Fibroblast of peridontal ligament (primary cell): Measurements from ENCODE around the gene INSC.
"Not testable (repeated sequence)": the region's sequence is repeated elsewhere in the genome, so short reads cannot be mapped to it uniquely, and the experiment has no call there.

ENCODE experiments used
- DNase-seq: peaks from one replicate; pipeline ENCODE4 v3.0.0-alpha.2; 2010; ENCODE audit errors: extremely low read depth

Gene INSC

GRCh38 chr11:15114501-15115475 lies at the start of gene INSC:
Gene INSC, plus strand, starts transcription at chr11:15114923. Its CDS starts 34,252 bp downstream, at chr11:15149175.
- DNase-seq: peak; percentile 22

GRCh38 chr11:15069751-15070150 lies 45.0 kb upstream of the INSC start:
- not testable (repeated sequence) for DNase-seq

GRCh38 chr11:15071556-15072255 lies 43.0 kb upstream of the INSC start:
- no peak for DNase-seq

- DNase-seq: no peak
Observed at GRCh38 chr11:15072551-15073143, 42.1 kb upstream of the INSC start.

GRCh38 chr11:15073361-15074205 lies 41.1 kb upstream of the INSC start, which contains the start of gene CALCB:
Gene CALCB, plus strand, starts transcription at chr11:15073593. Its CDS starts 1,126 bp downstream, at chr11:15074719.
- peak; percentile 8 for DNase-seq

- peak; percentile 47 for DNase-seq
Observed at GRCh38 chr11:15074206-15075161, 40.2 kb upstream of the INSC start.

GRCh38 chr11:15075162-15075526 lies 39.6 kb upstream of the INSC start:
- no peak for DNase-seq

- no peak for DNase-seq
Observed at GRCh38 chr11:15091175-15091574, 23.5 kb upstream of the INSC start.

- no peak for DNase-seq
Observed at GRCh38 chr11:15091625-15092024, 23.1 kb upstream of the INSC start.

GRCh38 chr11:15093432-15093831 lies 21.3 kb upstream of the INSC start:
- no peak for DNase-seq

GRCh38 chr11:15095736-15096228 lies 18.9 kb upstream of the INSC start:
- DNase-seq: no peak

- DNase-seq: no peak
Observed at GRCh38 chr11:15097411-15097810, 17.3 kb upstream of the INSC start.

- DNase-seq: peak; percentile 38
Observed at GRCh38 chr11:15099267-15099666, 15.5 kb upstream of the INSC start.

- peak; percentile 85 for DNase-seq
Observed at GRCh38 chr11:15101072-15101709, 13.5 kb upstream of the INSC start.

GRCh38 chr11:15104166-15104565 lies 10.6 kb upstream of the INSC start:
- DNase-seq: peak; percentile 22

- DNase-seq: peak; percentile 77
Observed at GRCh38 chr11:15106201-15106965, 8.3 kb upstream of the INSC start.

- no peak for DNase-seq
Observed at GRCh38 chr11:15107730-15108515, 6.8 kb upstream of the INSC start.

- no peak for DNase-seq
Observed at GRCh38 chr11:15108592-15109130, 6.1 kb upstream of the INSC start.
